IMR-90 (cell line): Measurements from ENCODE around the gene CFAP221.

Experiments used
- BHLHE40 ChIP-seq: fragments of 150-350 bp; IDR thresholded peaks from 2 replicates; pipeline ENCODE4 v1.6.1; 2016; ENCODE audit warnings: mild to moderate bottlenecking, low read depth, low read length
- CEBPB ChIP-seq: IDR thresholded peaks from 2 replicates; pipeline ENCODE4 v1.6.1; 2012; ENCODE audit warnings: low read depth, low read length, improper control_type of control experiment
- CHD1 ChIP-seq: IDR thresholded peaks from 2 replicates; pipeline ENCODE4 v1.6.1; 2012; ENCODE audit warnings: low read depth, low read length, improper control_type of control experiment
- MAFK ChIP-seq: IDR thresholded peaks from 2 replicates; pipeline ENCODE4 v1.6.1; 2012; ENCODE audit warnings: low read depth, low read length, improper control_type of control experiment
- MAZ ChIP-seq: IDR thresholded peaks from 2 replicates; pipeline ENCODE4 v1.6.1; 2012; ENCODE audit warnings: low read depth, mild to moderate bottlenecking, low read length, improper control_type of control experiment, moderate library complexity, borderline replicate concordance
- MXI1 ChIP-seq: IDR thresholded peaks from 2 replicates; pipeline ENCODE4 v1.6.1; 2012; ENCODE audit warnings: low read depth, mild to moderate bottlenecking, low read length, moderate library complexity, borderline replicate concordance
- POLR2A ChIP-seq: IDR thresholded peaks from 2 replicates; pipeline ENCODE4 v1.6.1; 2012; ENCODE audit warnings: mild to moderate bottlenecking, low read depth, low read length
- RAD21 ChIP-seq: IDR thresholded peaks from 2 replicates; pipeline ENCODE4 v1.6.1; 2012; ENCODE audit warnings: low read length, improper control_type of control experiment
- RCOR1 ChIP-seq: IDR thresholded peaks from 2 replicates; pipeline ENCODE4 v1.6.1; 2012; ENCODE audit warnings: mild to moderate bottlenecking, low read length, improper control_type of control experiment; ENCODE audit not compliant: insufficient replicate concordance
- RFX5 ChIP-seq: IDR thresholded peaks from 2 replicates; pipeline ENCODE4 v1.8.0; 2012; ENCODE audit warnings: low read depth, mild to moderate bottlenecking, low read length, moderate library complexity
- SMC3 ChIP-seq: fragments of 150-350 bp; IDR thresholded peaks from 2 replicates; pipeline ENCODE4 v1.6.1; 2016; ENCODE audit warnings: low read depth, mild to moderate bottlenecking, antibody characterized with exemption, low read length, moderate library complexity
- TF ChIP-seq, protein P1 (sequence below): fragments of 150-350 bp; IDR thresholded peaks from 2 replicates; pipeline ENCODE4 v1.6.1; 2016; ENCODE audit warnings: low read depth, mild to moderate bottlenecking, low read length, moderate library complexity, borderline replicate concordance
- TF ChIP-seq, protein P2 (sequence below): conservative IDR thresholded peaks from 2 replicates; pipeline ENCODE4 v1.5.1; 2012; ENCODE audit warnings: mild to moderate bottlenecking, low read depth, low read length, improper control_type of control experiment
- TF ChIP-seq, protein P3 (sequence below): fragments of 150-350 bp; IDR thresholded peaks from 2 replicates; pipeline ENCODE4 v1.6.1; 2017; ENCODE audit warnings: mild to moderate bottlenecking, antibody characterized with exemption, low read length, low read depth

DNA sequence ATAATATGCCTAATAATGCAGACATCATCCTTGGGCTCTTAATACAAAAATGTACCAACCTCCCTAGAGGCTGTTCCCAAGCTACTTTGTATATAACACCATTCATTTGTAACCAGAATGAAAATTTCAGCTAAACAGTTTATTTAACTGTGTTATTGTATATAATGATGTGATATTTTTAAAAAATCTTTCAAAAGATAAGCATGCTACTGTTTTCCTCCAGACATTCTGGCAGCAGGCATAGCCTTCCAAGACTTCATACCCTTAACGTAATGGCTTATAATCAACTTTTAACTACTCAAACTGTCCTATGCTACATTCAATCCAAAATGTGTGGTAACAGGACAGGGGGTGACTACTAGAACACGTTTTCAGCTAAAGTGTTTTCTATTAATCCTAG, 21.2 kb downstream of the CFAP221 start:
- TF ChIP-seq, protein P1, sequence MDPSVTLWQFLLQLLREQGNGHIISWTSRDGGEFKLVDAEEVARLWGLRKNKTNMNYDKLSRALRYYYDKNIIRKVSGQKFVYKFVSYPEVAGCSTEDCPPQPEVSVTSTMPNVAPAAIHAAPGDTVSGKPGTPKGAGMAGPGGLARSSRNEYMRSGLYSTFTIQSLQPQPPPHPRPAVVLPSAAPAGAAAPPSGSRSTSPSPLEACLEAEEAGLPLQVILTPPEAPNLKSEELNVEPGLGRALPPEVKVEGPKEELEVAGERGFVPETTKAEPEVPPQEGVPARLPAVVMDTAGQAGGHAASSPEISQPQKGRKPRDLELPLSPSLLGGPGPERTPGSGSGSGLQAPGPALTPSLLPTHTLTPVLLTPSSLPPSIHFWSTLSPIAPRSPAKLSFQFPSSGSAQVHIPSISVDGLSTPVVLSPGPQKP: no peak
- TF ChIP-seq RAD21 (no peak), CEBPB (no peak), RCOR1 (no peak), MAFK (no peak), POLR2A (no peak), SMC3 (no peak), BHLHE40 (no peak), RFX5 (no peak), MXI1 (no peak), MAZ (no peak), CHD1 (no peak)
- TF ChIP-seq, protein P2, sequence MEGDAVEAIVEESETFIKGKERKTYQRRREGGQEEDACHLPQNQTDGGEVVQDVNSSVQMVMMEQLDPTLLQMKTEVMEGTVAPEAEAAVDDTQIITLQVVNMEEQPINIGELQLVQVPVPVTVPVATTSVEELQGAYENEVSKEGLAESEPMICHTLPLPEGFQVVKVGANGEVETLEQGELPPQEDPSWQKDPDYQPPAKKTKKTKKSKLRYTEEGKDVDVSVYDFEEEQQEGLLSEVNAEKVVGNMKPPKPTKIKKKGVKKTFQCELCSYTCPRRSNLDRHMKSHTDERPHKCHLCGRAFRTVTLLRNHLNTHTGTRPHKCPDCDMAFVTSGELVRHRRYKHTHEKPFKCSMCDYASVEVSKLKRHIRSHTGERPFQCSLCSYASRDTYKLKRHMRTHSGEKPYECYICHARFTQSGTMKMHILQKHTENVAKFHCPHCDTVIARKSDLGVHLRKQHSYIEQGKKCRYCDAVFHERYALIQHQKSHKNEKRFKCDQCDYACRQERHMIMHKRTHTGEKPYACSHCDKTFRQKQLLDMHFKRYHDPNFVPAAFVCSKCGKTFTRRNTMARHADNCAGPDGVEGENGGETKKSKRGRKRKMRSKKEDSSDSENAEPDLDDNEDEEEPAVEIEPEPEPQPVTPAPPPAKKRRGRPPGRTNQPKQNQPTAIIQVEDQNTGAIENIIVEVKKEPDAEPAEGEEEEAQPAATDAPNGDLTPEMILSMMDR: no peak
- TF ChIP-seq, protein P3, sequence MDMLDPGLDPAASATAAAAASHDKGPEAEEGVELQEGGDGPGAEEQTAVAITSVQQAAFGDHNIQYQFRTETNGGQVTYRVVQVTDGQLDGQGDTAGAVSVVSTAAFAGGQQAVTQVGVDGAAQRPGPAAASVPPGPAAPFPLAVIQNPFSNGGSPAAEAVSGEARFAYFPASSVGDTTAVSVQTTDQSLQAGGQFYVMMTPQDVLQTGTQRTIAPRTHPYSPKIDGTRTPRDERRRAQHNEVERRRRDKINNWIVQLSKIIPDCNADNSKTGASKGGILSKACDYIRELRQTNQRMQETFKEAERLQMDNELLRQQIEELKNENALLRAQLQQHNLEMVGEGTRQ: no peak
